ENCODE measurements around the gene KCNQ4. TPM values are rescaled to one million over a fixed set of nuclear protein-coding genes. Genes with fewer than 3 reads are reported as not detected.

KCNQ4 gene
- polyA plus RNA-seq (2013, experiment 1 of 2), result 1.3 TPM
- 0.71 TPM for polyA plus RNA-seq (2013, experiment 2 of 2)

DNA sequence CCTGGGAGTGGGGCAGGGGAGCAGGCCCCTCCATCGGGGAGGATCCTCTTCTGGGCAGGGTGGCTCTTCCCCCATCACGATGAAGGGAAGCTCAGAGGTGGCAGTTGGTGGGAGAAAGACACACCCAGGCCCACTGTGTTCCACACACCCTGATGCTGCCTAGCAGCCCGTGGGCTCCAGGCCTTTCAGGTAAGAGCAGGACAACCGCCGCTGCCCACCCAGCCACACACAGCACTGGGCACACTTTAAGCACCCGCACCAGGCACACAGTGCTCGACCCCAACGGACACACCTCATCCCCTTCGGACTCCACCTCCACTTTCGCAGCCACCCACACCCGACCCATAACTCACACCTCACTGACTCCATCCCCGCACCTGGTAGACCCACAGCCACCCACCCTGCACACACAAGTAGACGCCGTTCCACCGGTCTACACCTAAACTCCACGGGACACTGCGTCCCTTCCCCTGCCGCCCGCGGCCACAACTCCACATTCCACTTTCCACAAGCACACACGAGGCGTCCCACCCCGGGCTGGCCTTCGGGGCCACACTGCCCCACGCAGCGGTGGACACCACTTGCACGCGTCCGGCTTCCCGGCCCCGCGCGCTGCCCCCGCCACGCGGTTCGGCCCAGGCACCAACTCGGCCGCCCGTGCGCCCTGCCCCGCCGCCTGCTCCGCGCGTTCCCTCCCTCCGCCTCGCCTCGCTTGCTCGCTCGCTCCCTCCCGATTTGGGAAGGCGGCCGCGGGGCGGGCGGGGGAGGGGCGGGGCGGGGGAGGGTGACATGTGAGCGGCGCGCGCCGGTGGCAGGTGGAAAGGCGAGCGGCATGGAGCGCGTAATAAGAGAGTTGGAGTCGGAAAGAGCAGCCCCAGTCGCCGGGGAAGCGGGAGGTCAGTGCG, at the start of gene KCNQ4:
Gene KCNQ4, plus strand, starts transcription at position 787 of the 905 bp plus-strand sequence. CDS start 307 bp downstream, outside the sequence.
- WGBS, 2 experiments (ENCODE audit: insufficient coverage in 2 of 2), result 5 to 6% methylated on average over 39 to 44 of the region's 73 CpGs
- Histone ChIP-seq H3K9me3 (ENCODE audit: control insufficient read depth, low read length) (no peaks in the 10 kb centered on the region), H3K27ac (ENCODE audit: low read depth, low read length, severe bottlenecking) (no peak within 1 kb of the TSS)

DNA sequence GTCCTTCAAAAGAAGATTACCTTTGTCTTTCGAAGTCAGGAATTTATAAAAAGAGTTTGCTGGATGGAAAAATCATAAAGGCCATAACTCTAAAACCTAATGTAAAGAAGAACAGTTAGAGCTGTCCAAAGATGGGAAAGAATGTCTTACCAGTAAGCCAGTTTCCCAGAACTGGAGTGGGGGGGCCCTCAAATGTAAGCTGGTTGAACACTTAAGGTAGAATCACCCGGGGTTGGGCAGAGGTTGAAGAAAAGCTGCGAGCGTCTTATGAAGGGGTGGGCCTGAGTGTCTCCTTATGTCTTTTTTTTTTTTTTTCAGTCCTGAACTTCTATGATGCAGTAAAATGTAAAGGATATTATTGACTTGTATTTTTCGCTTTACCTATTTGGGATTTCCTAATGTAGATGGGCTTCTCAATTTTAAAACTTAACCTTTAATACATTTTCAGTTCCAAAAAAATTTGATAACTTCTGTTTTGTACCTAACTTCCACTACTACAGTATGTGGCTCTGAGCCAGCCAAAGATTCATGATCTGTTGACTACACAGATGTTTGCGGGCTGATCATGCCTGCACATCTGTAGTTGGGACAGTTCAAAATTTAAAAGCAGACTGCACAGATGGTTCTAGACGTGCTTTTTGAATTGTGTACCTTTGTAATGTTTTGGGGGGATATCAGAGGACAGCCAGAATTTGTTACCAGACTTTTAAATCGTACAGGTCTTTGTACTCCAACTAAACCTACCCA, 48.5 kb upstream of the KCNQ4 start:
- WGBS, 2 experiments (ENCODE audit: insufficient coverage in 2 of 2), result 90 to 93% methylated on average over 2 to 6 of the region's 8 CpGs
- H3K27ac ChIP-seq (ENCODE audit: low read depth, low read length, severe bottlenecking), result no peak overlapping the region

More for the DNA sequence above, at the start of gene KCNQ4:
- Histone ChIP-seq H3K36me3 (ENCODE audit: control insufficient read depth, insufficient read depth, low read length) (no peaks in the 10 kb centered on the region), H3K4me3 (ENCODE audit: extremely low read depth, insufficient read depth, low read length, poor library complexity, severe bottlenecking) (peak within 1 kb of the TSS; percentile 22), H3K4me1 (ENCODE audit: control insufficient read depth, insufficient read depth, low read length, poor library complexity, severe bottlenecking) (peaks cover 12% of the 10 kb centered on the region)

GRCh38 chr1:40736085-40736531, 47.5 kb upstream of the KCNQ4 start:
- no peak overlapping the region for H3K4me3 ChIP-seq (ENCODE audit: extremely low read depth, insufficient read depth, low read length, poor library complexity, severe bottlenecking)
- H3K9me3 ChIP-seq (ENCODE audit: control insufficient read depth, low read length), result no peaks in the 10 kb centered on the region
- no peaks in the 10 kb centered on the region for H3K4me1 ChIP-seq (ENCODE audit: control insufficient read depth, insufficient read depth, low read length, poor library complexity, severe bottlenecking)
- H3K27ac ChIP-seq (ENCODE audit: low read depth, low read length, severe bottlenecking), result peak overlapping the region; percentile 58
- peaks cover 28% of the 10 kb centered on the region for H3K36me3 ChIP-seq (ENCODE audit: control insufficient read depth, insufficient read depth, low read length)

More for the DNA sequence above, 48.5 kb upstream of the KCNQ4 start:
- Histone ChIP-seq H3K4me3 (ENCODE audit: extremely low read depth, insufficient read depth, low read length, poor library complexity, severe bottlenecking) (no peak overlapping the region), H3K4me1 (ENCODE audit: control insufficient read depth, insufficient read depth, low read length, poor library complexity, severe bottlenecking) (no peaks in the 10 kb centered on the region), H3K36me3 (ENCODE audit: control insufficient read depth, insufficient read depth, low read length) (peaks cover 19% of the 10 kb centered on the region), H3K9me3 (ENCODE audit: control insufficient read depth, low read length) (no peaks in the 10 kb centered on the region)

DNA sequence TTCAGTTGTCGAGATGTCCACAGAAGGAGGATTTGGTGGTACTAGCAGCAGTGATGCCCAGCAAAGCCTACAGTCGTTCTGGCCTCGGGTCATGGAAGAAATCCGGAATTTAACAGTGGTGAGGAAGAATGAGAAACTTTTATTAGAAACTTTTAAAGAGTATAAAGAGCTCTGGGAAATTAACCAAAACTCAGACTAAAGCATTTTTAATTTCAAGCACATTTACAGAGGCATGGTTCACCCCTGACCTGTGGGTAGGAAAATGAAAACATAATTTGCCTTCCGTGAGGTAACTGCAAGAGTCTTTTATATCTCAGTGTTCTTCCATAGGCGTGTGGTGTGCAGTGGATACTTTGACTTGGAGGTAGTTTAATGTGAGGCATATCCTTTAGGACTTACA, 44.8 kb upstream of the KCNQ4 start:
- WGBS, 2 experiments (ENCODE audit: insufficient coverage in 2 of 2), result 95 to 100% methylated on average over 3 to 4 of the region's 6 CpGs

DNA sequence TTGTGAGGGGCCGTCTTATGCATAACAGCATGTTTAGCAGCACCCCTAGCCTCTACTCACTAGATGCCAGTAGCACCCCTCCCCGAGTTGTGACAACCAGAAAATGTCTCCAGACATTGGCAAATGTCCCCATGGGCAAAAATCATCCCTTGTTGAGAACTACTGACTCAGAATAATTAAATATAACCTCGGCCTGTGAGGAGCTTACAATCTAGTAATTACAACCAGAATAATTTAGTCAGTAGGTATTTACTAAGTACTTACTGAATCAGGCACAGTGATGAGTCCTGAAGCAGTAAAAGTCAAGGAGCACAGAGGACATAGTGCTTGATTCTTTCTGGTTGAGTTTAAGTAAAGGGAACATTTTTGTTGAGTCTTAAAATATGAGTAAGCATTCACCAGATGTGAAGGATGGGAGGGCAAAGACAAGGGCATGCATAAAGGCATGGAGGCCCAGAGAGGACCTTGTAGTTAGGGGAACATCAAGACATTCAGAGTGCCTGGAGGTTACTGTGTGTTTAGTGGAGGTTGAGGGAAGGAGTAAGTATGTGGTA, 44.1 kb upstream of the KCNQ4 start:
- peaks cover 58% of the 10 kb centered on the region for H3K36me3 ChIP-seq (ENCODE audit: control insufficient read depth, insufficient read depth, low read length)
- WGBS, 2 experiments (ENCODE audit: insufficient coverage in 2 of 2), result 100% methylated on average over 1 of the region's 3 CpGs

More for the DNA sequence above, 44.8 kb upstream of the KCNQ4 start:
- Histone ChIP-seq H3K9me3 (ENCODE audit: control insufficient read depth, low read length) (no peaks in the 10 kb centered on the region), H3K4me1 (ENCODE audit: control insufficient read depth, insufficient read depth, low read length, poor library complexity, severe bottlenecking) (no peaks in the 10 kb centered on the region), H3K36me3 (ENCODE audit: control insufficient read depth, insufficient read depth, low read length) (peaks cover 51% of the 10 kb centered on the region), H3K4me3 (ENCODE audit: extremely low read depth, insufficient read depth, low read length, poor library complexity, severe bottlenecking) (no peak overlapping the region), H3K27ac (ENCODE audit: low read depth, low read length, severe bottlenecking) (no peak overlapping the region)

DNA sequence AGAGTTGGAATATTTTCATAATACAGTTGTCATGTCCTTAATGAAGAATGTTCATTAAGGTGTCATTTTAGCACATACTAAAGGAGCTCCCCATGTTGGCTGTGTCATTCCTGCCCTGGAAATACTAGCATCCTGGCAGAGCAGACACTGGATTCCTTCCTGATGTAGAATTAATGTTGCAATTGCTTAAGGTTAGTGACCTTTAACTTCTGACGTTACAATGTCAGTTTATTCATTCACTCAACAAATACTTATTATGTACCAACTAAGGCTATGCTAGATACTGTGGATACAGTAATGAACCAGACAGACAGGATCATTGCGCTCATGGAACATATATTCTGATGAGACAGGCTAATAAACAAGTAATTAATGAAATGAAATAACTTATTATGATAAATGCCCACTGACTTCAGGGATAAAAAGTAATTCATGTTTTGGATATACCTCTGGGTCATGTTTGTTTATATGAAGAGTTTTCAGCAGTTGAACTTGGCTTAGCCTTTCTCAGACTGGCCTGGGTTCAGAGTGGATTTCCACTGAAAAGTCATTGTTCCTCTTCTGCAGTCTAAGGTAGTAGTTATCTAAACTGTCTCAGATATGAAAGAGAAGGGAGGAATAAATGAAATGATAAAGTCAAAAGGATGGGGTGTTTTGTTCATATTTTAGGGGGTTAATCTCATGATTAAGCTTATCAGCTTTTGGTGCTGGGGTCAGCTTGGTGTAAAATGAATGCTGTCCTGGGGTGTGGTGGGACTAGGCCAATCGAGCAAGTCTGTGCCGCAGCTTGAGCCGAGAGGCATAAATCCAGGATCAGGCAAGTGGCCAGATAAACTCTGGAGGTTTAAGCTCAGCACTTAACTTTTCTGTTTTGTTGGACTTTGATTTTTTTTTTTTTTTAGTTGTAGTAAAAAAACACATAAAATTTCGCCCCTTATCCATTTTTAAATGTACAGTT, 43.3 kb upstream of the KCNQ4 start:
- Histone ChIP-seq H3K36me3 (ENCODE audit: control insufficient read depth, insufficient read depth, low read length) (peaks cover 62% of the 10 kb centered on the region), H3K9me3 (ENCODE audit: control insufficient read depth, low read length) (no peaks in the 10 kb centered on the region), H3K4me1 (ENCODE audit: control insufficient read depth, insufficient read depth, low read length, poor library complexity, severe bottlenecking) (no peaks in the 10 kb centered on the region), H3K27ac (ENCODE audit: low read depth, low read length, severe bottlenecking) (no peak overlapping the region), H3K4me3 (ENCODE audit: extremely low read depth, insufficient read depth, low read length, poor library complexity, severe bottlenecking) (no peak overlapping the region)
- WGBS, 2 experiments (ENCODE audit: insufficient coverage in 2 of 2), result 80% methylated on average over 1 of the region's 6 CpGs; no CpG with 5 or more reads in 1 of the 2 experiments

More for the DNA sequence above, 44.1 kb upstream of the KCNQ4 start:
- H3K4me1 ChIP-seq (ENCODE audit: control insufficient read depth, insufficient read depth, low read length, poor library complexity, severe bottlenecking), result no peaks in the 10 kb centered on the region
- no peak overlapping the region for H3K4me3 ChIP-seq (ENCODE audit: extremely low read depth, insufficient read depth, low read length, poor library complexity, severe bottlenecking)
- no peak overlapping the region for H3K27ac ChIP-seq (ENCODE audit: low read depth, low read length, severe bottlenecking)
- H3K9me3 ChIP-seq (ENCODE audit: control insufficient read depth, low read length), result no peaks in the 10 kb centered on the region

- H3K36me3 ChIP-seq (ENCODE audit: control insufficient read depth, insufficient read depth, low read length), result peaks cover 65% of the 10 kb centered on the region
- WGBS, 2 experiments (ENCODE audit: insufficient coverage in 2 of 2), result 91 to 95% methylated on average over 3 to 4 of the region's 7 CpGs
- no peaks in the 10 kb centered on the region for H3K4me1 ChIP-seq (ENCODE audit: control insufficient read depth, insufficient read depth, low read length, poor library complexity, severe bottlenecking)
Measured at GRCh38 chr1:40740997-40741736, 42.4 kb upstream of the KCNQ4 start.

DNA sequence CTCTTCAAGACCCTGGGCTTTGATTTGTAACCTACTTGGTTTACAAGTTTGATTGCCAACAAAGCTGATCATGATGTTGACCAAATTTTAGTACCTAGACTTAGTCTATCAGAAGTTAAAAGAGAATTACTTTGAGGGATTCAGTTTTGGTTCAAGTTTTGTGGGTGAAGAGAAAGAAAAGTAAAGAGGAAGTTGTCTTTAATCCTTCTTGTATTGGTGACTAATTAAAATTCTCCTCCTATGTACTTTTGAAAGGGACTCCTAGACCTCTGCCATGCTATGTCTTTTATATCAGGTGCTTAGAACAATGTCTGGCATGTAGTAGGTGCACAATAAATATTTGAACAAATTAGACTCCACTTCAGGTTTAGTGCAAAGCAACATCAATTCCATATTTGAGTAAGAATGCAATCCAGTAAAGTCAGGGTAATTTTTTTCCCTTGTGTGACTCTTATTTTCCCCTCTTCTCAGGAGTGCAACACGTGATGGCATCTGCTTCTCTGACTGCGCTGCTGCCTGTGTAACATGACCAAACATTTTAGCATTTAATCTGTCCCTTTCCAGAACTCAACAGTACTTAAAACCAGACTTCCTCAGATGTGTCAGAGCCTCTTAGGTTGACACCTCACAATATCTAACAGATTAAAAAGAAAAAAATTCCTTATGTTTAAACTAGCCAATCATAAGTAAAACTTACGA, 41.1 kb upstream of the KCNQ4 start:
- Histone ChIP-seq H3K4me3 (ENCODE audit: extremely low read depth, insufficient read depth, low read length, poor library complexity, severe bottlenecking) (no peak overlapping the region), H3K36me3 (ENCODE audit: control insufficient read depth, insufficient read depth, low read length) (peaks cover 76% of the 10 kb centered on the region), H3K4me1 (ENCODE audit: control insufficient read depth, insufficient read depth, low read length, poor library complexity, severe bottlenecking) (no peaks in the 10 kb centered on the region), H3K27ac (ENCODE audit: low read depth, low read length, severe bottlenecking) (no peak overlapping the region), H3K9me3 (ENCODE audit: control insufficient read depth, low read length) (no peaks in the 10 kb centered on the region)
- WGBS, 2 experiments (ENCODE audit: insufficient coverage in 2 of 2), result 92 to 100% methylated on average over 2 to 3 of the region's 3 CpGs

More at GRCh38 chr1:40740997-40741736, 42.4 kb upstream of the KCNQ4 start:
- Histone ChIP-seq H3K9me3 (ENCODE audit: control insufficient read depth, low read length) (no peaks in the 10 kb centered on the region), H3K4me3 (ENCODE audit: extremely low read depth, insufficient read depth, low read length, poor library complexity, severe bottlenecking) (no peak overlapping the region), H3K27ac (ENCODE audit: low read depth, low read length, severe bottlenecking) (no peak overlapping the region)

- H3K4me3 ChIP-seq (ENCODE audit: extremely low read depth, insufficient read depth, low read length, poor library complexity, severe bottlenecking), result no peak overlapping the region
- H3K36me3 ChIP-seq (ENCODE audit: control insufficient read depth, insufficient read depth, low read length), result peaks cover 84% of the 10 kb centered on the region
- H3K9me3 ChIP-seq (ENCODE audit: control insufficient read depth, low read length), result no peaks in the 10 kb centered on the region
- no peak overlapping the region for H3K27ac ChIP-seq (ENCODE audit: low read depth, low read length, severe bottlenecking)
- 80 to 90% methylated on average over 2 of the region's 3 CpGs for WGBS, 2 experiments (ENCODE audit: insufficient coverage in 2 of 2)
- H3K4me1 ChIP-seq (ENCODE audit: control insufficient read depth, insufficient read depth, low read length, poor library complexity, severe bottlenecking), result no peaks in the 10 kb centered on the region
Measured at GRCh38 chr1:40743452-40743851, 40.1 kb upstream of the KCNQ4 start.
